SK-N-SH treated with all-trans-retinoic acid at 6 μM for 48 hours (cell line): ENCODE results near the gene LURAP1L.

Experiments
- ATAC-seq: fragments of 200-7000 bp; cut with Tn5 transposase; 3 replicates; pipeline ENCODE4 v1.9.1; 2020; ENCODE audit warnings: mild to moderate bottlenecking, moderate library complexity
- ARNTL ChIP-seq: fragments of 450-650 bp; formaldehyde crosslinking; IDR thresholded peaks from 2 replicates; pipeline ENCODE4 v1.5.0; 2020; ENCODE audit warnings: low read depth, mild to moderate bottlenecking, moderate library complexity, borderline replicate concordance
- BACH2 ChIP-seq: fragments of 250-450 bp; sonication (Bioruptor Pico); IDR thresholded peaks from 2 replicates; pipeline ENCODE4 v1.9.0; 2021; ENCODE audit warnings: mild to moderate bottlenecking, borderline replicate concordance
- CSDC2 ChIP-seq: fragments of 250-450 bp; sonication (Bioruptor Pico); IDR thresholded peaks from 2 replicates; pipeline ENCODE4 v1.5.0; 2020; ENCODE audit warnings: mild to moderate bottlenecking, moderate library complexity
- CSRNP3 ChIP-seq: fragments of 250-450 bp; sonication (Bioruptor Pico); IDR thresholded peaks from 2 replicates; pipeline ENCODE4 v1.5.1; 2021; ENCODE audit warnings: mild to moderate bottlenecking, moderate library complexity
- ESRRG ChIP-seq: fragments of 250-450 bp; sonication (Bioruptor Pico); IDR thresholded peaks from 2 replicates; pipeline ENCODE4 v1.6.1; 2021; ENCODE audit warnings: mild to moderate bottlenecking
- GLIS3 ChIP-seq: fragments of 250-450 bp; sonication (Bioruptor Pico); IDR thresholded peaks from 2 replicates; pipeline ENCODE4 v1.5.0; 2020; ENCODE audit warnings: mild to moderate bottlenecking, moderate library complexity
- ISL1 ChIP-seq: fragments of 250-450 bp; sonication (Bioruptor Pico); IDR thresholded peaks from 2 replicates; pipeline ENCODE4 v2.1.2; 2022; ENCODE audit warnings: mild to moderate bottlenecking, moderate library complexity
- OSR1 ChIP-seq: fragments of 250-450 bp; sonication (Bioruptor Pico); IDR thresholded peaks from 2 replicates; pipeline ENCODE4 v1.8.0; 2022; ENCODE audit warnings: moderate library complexity, mild to moderate bottlenecking, inconsistent platforms
- PATZ1 ChIP-seq: fragments of 250-450 bp; sonication (Bioruptor Pico); IDR thresholded peaks from 2 replicates; pipeline ENCODE4 v1.8.0; 2020; ENCODE audit warnings: mild to moderate bottlenecking, moderate library complexity, borderline replicate concordance
- PPARA ChIP-seq: fragments of 250-450 bp; sonication (Bioruptor Pico); IDR thresholded peaks from 2 replicates; pipeline ENCODE4 v1.5.0; 2020; ENCODE audit warnings: mild to moderate bottlenecking, borderline replicate concordance
- RARB ChIP-seq: fragments of 250-450 bp; sonication (Bioruptor Pico); IDR thresholded peaks from 2 replicates; pipeline ENCODE4 v1.8.0; 2021; ENCODE audit warnings: mild to moderate bottlenecking, moderate library complexity
- SNAI2 ChIP-seq: fragments of 250-450 bp; sonication (Bioruptor Pico); IDR thresholded peaks from 2 replicates; pipeline ENCODE4 v1.5.0; 2020; ENCODE audit warnings: mild to moderate bottlenecking, moderate library complexity
- TCF4 ChIP-seq: fragments of 250-450 bp; sonication (Bioruptor Pico); IDR thresholded peaks from 2 replicates; pipeline ENCODE4 v1.8.0; 2021; ENCODE audit warnings: mild to moderate bottlenecking, moderate library complexity, borderline replicate concordance
- TOX ChIP-seq: fragments of 250-450 bp; sonication (Bioruptor Pico); IDR thresholded peaks from 2 replicates; pipeline ENCODE4 v1.8.0; 2021; ENCODE audit warnings: mild to moderate bottlenecking, moderate library complexity, borderline replicate concordance
- TSHZ2 ChIP-seq: fragments of 250-450 bp; sonication (Bioruptor Pico); IDR thresholded peaks from 2 replicates; pipeline ENCODE4 v1.5.0; 2020; ENCODE audit warnings: mild to moderate bottlenecking, moderate library complexity
- ZC3H10 ChIP-seq: fragments of 250-450 bp; sonication (Bioruptor Pico); IDR thresholded peaks from 2 replicates; pipeline ENCODE4 v1.5.1; 2021; ENCODE audit warnings: mild to moderate bottlenecking, moderate library complexity
- ZFP3 ChIP-seq: fragments of 250-450 bp; sonication (Bioruptor Pico); IDR thresholded peaks from 2 replicates; pipeline ENCODE4 v1.5.0; 2020; ENCODE audit warnings: mild to moderate bottlenecking, moderate library complexity
- ZNF565 ChIP-seq: fragments of 450-650 bp; formaldehyde crosslinking; conservative IDR thresholded peaks from 2 replicates; pipeline ENCODE4 v1.5.0; 2020; ENCODE audit warnings: low read depth, mild to moderate bottlenecking, moderate library complexity
- ZNF70 ChIP-seq: fragments of 450-650 bp; formaldehyde crosslinking; IDR thresholded peaks from 2 replicates; pipeline ENCODE4 v1.5.0; 2020; ENCODE audit warnings: mild to moderate bottlenecking, moderate library complexity
- ZNF8 ChIP-seq: fragments of 450-650 bp; formaldehyde crosslinking; IDR thresholded peaks from 2 replicates; pipeline ENCODE4 v1.5.0; 2020; ENCODE audit warnings: mild to moderate bottlenecking, moderate library complexity

Gene LURAP1L

GRCh38 chr9:12740845-12741244, 34.0 kb upstream of the LURAP1L start:
- no peak for TF ChIP-seq PPARA
- no peak for TF ChIP-seq ARNTL (CRISPR knock-in tag)
- no peak for TF ChIP-seq ZNF8 (CRISPR knock-in tag)
- TF ChIP-seq ESRRG (CRISPR knock-in tag): no peak
- no peak for TF ChIP-seq ZC3H10 (CRISPR knock-in tag)
- no peak for TF ChIP-seq CSRNP3 (CRISPR knock-in tag)
- no peak for TF ChIP-seq OSR1
- no peak for TF ChIP-seq ZNF565 (CRISPR knock-in tag)
- TF ChIP-seq PATZ1: no peak
- TF ChIP-seq BACH2 (CRISPR knock-in tag): no peak
- no peak for TF ChIP-seq ISL1 (CRISPR knock-in tag)
- no peak for TF ChIP-seq TSHZ2 (CRISPR knock-in tag)
- TF ChIP-seq GLIS3 (CRISPR knock-in tag): no peak
- no peak for TF ChIP-seq RARB (CRISPR knock-in tag)
- ATAC-seq: no peak

GRCh38 chr9:12748016-12748415, 26.8 kb upstream of the LURAP1L start:
- no peak for ATAC-seq
- no peak for TF ChIP-seq RARB (CRISPR knock-in tag)

- TF ChIP-seq BACH2 (CRISPR knock-in tag) (no peak), TSHZ2 (CRISPR knock-in tag) (no peak)
- ATAC-seq: no peak
These were observed 25.9 kb upstream of the LURAP1L start for GRCh38 chr9:12748954-12749353.

- TF ChIP-seq TOX: no peak
- no peak for TF ChIP-seq SNAI2 (CRISPR knock-in tag)
- TF ChIP-seq, all 23 proteins: peak for 0
- ATAC-seq: no peak
These were observed 20.9 kb upstream of the LURAP1L start for GRCh38 chr9:12753931-12754330.

- ATAC-seq: no peak
These were observed 15.1 kb upstream of the LURAP1L start for GRCh38 chr9:12759761-12760160.

GRCh38 chr9:12760758-12761157, 14.1 kb upstream of the LURAP1L start:
- no peak for ATAC-seq
- TF ChIP-seq CSDC2 (CRISPR knock-in tag) (no peak), OSR1 (no peak)

More at GRCh38 chr9:12759761-12760160, 15.1 kb upstream of the LURAP1L start:
- TF ChIP-seq ISL1 (CRISPR knock-in tag): no peak
- no peak for TF ChIP-seq OSR1
- TF ChIP-seq ZNF70 (CRISPR knock-in tag): no peak
- no peak for TF ChIP-seq ZFP3 (CRISPR knock-in tag)
- TF ChIP-seq TCF4 (CRISPR knock-in tag): no peak
